GM21390 (cell line): Measurements from ENCODE around the gene OR10H5.
"Not testable (repeated sequence)": the region's sequence is repeated elsewhere in the genome, so short reads cannot be mapped to it uniquely, and the experiment has no call there.

Source experiments
- ATAC-seq: cut with Tn5 transposase; IDR thresholded peaks from one replicate; pipeline ENCODE4 v1.9.1; 2021; ENCODE audit not compliant: unreplicated experiment

Gene OR10H5, protein sequence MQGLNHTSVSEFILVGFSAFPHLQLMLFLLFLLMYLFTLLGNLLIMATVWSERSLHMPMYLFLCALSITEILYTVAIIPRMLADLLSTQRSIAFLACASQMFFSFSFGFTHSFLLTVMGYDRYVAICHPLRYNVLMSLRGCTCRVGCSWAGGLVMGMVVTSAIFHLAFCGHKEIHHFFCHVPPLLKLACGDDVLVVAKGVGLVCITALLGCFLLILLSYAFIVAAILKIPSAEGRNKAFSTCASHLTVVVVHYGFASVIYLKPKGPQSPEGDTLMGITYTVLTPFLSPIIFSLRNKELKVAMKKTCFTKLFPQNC

DNA sequence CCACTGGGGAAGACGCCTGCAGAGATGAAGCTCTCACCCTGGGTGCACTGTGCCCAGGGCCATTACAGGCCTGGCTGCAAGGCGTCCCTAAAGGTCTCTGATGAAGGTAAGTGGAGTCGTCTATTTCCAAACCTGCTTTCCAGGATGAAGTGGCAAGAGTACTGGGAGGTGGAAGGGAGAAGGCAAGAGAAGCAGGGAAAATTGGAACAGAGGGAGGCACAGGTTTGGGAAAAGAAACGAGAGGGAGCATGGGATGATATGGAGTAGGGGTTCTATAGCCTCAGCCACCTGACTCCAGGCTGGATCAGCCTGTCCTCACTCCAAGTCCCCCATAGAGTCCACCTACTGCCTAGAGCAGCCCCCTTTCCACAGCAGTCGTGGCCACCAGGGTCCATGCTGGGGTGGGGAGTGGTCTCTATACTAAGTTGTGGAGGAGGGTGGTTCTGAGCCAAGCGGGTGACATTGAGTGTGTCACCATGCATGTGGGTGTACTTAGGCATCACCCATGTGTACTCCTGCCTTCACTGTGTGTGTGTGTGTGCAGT is at the start of gene OR10H5:
Gene OR10H5, plus strand, starts transcription at position 51 of the 545 bp plus-strand sequence. CDS start 6,388 bp downstream, outside the sequence.
- ATAC-seq: no peak

DNA sequence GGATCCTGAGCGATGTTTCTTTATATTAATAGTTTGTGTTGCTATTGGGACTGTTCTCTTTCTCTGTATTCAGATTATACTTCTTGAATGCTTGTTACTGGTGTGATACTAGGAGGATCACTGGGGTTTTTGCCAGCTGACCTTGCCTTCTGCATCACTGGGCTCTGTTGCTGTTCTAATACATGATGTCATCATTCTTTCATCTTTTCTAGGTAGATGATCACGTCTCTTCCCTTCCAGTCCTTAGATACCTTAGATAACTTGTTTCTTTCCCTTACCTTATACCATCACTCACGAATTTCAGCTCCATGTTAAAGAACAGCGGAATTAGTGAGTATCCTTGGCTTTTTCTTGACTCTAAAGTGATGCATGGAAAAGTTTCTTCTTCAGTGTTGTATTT is 49.7 kb upstream of the OR10H5 start, which contains the start of gene OR10H3:
Gene OR10H3, plus strand, starts transcription at position 264 of the 400 bp plus-strand sequence. CDS start 3,408 bp downstream, outside the sequence.
- no peak for ATAC-seq

DNA sequence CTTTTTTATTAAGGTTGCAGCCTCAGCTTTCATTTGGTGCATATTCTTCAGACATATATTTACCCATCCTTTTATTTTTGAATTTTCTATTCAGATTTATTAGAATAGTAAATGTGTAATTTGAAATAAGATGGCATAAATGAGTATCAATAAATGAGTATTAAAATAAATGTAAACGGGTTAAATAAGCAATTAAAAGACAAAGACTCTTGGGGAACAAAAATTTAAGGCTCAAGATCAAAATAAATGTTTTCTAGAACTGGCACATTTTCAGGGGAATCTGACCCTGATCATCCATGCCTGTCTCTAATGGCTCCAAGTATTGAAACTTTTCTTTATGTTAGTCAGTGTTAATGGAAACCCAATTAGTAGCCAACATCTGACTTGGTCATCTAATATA is 46.7 kb upstream of the OR10H5 start:
- ATAC-seq: no peak

DNA sequence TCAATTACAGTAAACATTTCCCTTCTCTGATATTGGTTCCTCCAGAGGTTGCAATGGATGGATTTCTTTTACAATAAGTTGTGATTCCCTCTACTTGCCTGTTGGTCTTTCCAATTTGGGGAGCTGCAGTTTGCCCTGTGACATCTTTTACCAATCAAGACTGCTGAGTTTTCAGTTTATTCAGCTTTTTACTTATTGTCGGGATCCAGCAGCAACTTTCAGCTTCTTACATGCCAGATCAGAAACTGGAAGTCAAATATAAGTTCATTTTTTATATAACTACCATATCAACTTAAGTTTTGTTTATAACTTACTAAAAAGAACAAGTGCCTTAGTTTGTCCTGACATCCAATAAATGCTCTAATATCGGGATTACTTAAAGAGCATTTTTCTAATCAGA is 39.2 kb upstream of the OR10H5 start:
- ATAC-seq: no peak

DNA sequence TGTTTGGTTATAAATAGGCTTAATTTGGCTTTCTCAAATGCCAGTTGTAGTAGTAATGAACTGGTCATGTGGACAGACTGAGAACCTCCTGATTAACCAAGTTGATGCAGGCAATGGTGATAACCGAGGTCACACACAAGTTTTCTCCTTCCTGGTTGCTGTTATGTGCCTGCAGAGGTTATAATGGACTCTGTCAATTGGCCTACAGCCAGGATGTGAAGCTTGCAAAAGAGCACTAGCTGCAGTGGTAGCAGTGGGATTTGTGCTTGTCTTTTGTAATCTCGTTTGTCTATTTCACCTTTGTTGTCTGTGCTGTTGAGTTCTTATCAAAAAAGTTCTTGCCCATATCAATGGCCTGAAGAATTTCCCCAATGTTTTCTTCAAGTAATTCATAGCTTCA is 29.1 kb upstream of the OR10H5 start:
- ATAC-seq: no peak

DNA sequence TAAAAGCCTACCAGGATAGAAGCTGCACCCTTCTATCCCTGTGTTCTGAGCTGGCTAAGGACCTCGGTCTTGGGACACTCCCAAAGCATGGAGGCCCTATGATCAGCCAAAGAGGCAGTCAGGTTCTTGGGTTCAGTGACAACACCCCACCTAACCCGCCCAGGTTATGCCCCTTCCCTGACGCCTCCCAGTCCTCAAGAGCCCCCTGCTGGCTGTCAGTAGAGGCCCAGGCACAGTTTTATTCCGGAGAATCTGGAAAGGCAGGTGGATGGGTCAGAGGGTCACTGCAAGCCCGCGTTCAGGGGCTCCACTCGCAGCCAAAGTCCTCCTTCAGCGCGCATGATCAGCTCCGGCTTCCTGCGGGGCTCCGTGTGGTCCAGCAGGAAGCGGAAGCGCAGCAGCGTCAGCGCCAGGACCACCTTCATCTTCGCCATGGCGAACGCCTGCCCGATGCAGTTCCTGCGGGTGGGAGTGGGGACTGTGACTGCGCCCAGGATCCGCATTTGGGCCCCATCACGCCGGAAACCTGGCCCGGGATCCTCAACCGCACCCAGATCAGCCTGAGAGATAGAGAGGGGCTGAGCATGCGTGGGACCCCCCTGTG is 27.4 kb upstream of the OR10H5 start:
- no peak for ATAC-seq

DNA sequence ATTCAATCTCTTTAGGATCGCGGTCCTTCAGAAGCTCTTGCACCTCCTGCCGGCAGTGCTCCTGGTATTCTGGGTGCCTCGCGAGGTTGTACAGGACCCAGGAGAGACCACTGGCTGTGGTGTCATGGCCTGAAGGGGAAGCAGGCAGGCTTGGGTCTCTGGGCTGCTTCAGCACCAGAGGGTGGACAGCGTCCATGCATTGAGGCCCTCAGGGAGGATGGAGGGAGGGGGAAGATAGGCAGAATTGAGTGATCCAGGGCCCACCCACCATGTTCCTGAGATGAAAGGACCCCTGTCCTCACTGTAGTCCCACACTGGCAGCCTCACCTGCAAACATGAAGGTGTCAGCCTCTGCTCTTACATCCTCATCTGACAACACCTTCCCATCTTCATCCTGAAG is 17.9 kb upstream of the OR10H5 start:
- ATAC-seq: no peak

DNA sequence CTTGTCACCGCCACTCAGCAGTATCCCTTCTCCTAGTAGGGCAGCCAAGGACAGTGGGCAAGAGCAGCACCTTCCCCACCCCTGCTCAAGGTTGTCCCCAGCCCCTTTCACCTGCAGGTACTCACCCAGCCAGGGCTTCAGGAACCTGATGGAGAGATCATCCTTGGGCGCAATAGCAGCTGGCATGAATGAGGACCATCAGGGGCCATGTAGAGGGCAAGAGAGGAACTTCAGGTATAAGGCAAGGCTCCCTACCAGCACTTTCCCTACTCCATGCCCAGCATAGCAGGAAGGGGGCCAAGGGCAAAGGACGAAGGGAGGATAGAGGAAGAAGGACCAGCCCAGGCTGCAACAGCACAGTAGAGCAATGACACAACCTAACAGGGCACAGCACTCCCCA is 13.3 kb upstream of the OR10H5 start:
- ATAC-seq: not testable (repeated sequence)

DNA sequence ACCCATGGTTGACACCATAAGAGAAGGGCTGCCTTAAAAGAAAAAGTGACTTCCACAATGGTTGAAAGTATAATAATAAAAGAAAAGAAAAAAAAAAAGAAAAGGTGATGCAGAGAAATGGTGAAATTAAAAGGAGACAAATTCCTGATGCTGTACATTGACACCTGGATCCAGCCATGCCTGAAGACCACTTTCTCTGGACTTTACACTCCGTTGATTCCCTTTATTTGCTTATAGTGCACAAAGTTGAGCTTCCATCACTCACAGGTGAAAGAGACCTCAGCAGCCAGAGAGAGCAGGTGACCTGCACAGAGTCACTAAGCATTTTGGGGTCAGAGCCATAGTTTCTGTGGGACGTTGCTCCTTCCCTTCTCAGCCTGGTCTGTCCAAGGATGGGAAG is 12.2 kb upstream of the OR10H5 start:
- ATAC-seq: no peak

DNA sequence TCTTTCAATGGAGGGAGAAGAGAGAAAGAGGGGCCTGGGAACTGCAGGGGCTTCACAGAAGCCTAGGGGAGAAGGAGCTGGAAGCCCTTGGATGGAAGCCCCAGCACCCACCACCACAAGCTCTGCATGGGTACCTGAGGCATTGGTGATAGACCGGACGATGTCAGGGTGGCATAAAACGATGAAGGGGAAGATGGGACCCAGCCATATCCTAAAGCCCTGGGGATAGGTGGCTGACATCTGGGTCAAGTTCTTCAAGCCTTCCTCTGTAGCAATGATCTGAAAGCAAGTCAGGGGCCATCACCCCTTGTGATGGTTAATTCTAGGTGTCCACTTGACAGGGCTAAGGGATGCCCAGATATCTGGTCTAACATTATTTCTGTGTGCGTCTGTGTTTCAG is 11.2 kb upstream of the OR10H5 start:
- no peak for ATAC-seq

DNA sequence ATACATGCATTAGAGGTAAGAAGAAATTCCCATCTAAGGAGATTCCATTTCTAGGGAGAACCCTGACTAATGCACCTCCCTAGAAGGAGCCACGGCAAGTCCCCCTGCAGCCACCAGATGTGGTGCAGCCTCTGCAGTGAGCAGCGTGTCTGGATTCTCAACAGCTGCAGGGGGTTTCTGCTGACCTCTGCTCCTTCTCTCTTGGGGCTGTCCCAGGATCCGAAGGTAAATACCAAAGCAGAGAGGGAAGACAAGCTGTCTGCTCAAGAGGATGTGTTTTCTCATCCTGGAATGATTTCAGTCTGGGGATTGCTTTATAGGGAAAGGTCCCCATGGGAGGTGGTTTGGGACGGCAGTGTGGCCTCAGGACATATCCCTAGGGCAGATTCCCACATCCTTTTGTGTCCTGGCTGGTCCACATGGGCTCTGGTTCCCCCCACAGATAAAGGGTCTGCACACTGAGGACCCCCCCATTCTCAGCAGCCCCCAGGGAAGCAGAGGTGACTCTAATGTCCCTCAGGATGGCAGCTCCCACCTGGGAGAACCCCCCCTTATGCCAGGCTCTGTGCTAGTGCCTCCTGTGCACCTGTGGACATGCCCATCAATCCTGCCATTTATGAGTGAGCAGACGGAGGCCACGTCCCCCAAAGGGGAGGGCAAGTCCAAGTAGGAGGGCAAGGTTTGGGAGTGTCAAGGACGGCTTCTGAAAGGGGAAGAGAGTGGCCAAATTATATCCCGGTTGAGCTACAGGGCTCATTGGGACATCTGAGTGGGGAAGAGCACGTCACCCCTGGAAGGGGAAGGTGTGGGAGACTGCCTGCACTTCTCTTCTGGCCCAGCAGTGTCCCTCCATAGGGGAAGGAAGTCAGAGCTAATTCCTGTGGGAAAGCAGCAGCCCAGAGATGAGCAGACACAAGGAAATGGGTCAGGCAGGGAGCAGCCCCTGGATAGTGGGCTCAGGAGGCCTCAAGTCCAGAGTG is 10.2 kb upstream of the OR10H5 start:
- ATAC-seq: no peak

DNA sequence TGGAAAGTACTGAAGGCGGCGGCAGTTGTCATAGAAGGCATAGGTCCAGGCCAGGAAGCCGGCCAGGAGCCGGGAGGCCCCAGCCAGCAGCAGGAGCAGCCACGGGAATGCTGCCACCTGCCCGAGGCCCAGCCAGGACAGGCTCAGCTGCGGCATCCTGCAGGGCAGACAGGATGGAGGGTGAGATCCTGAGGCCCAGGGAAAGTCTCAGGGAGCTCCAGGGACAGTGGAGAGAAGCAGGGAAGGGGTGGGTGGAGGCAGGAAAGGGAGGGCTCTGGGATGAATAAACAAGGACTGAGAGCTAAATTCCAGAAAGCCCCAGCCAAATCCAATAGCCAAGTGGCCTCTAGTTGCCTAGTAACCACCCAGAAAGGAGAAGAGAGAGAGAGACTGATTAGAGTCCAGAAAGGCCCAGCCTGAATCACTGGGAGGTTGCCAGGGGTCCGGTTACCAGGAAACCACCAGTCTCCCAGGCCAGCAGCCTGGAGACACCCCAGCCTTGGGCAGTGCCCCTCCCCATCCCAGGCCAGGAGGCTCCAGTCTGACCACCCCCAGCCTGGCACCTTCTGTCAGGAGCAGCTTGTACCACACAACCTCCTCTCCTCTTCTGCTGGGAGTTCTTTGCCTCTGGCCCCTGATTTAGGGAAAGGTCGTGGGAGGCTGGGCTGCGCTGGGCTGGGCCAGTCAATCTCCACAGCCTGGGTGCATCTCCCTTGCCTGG is 7.5 kb upstream of the OR10H5 start:
- ATAC-seq: no peak

DNA sequence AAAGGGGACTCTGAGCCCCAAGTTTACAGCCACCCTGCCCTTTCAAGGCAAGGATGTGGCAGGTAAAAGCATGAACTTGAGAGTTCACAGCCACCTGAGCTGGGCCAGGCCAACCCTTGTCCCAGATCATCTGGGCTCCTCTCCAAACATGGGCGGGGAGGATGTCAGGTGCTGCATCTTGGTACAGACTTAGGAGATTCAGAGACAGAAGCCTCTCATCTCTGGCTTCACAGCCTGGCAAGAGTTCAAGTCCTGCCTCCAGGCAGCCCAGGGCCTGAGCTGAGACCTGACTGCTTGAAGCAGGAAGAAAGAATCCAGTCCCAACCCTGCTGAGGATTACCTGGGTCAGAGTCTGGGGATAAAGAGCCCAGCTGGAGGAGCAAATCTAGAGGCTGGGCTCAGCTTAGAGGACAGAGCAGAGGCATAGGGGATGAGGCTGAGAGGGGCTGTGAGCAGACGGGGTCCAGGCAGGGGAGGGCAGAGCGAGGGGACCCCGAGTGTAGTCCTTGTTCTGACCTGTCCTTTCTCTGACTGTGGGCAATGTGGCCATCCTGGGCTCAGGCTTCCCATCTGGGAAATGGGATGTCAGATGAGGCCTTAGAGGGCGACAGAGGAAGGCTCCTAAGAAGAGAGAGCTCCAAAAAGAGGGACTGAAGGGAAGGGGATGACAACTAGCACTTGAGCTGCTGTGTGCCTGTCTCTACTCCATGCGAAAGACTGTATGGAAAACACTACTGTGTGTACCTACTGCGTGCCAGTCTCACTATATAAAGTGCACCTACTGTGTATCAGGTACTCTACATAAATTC is 6.6 kb upstream of the OR10H5 start:
- no peak for ATAC-seq

DNA sequence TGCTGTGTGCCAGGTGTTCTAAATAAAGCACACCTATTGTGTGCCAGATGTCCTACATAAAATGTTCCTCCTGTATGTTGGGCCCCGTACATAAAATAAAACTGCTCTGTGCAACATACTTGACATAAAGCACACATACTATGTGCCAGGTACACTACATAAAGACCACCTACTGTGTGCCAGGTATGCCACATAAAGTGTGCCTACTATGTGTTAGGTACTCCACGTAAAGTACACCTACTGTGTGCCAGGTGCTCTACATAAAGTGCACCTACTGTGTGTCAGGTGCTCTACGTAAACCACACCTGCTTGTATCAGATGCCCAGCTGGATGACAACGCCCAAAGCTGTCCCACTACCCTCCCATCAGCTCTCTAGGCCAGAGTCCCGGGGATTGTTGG is 5.8 kb upstream of the OR10H5 start:
- ATAC-seq: no peak

DNA sequence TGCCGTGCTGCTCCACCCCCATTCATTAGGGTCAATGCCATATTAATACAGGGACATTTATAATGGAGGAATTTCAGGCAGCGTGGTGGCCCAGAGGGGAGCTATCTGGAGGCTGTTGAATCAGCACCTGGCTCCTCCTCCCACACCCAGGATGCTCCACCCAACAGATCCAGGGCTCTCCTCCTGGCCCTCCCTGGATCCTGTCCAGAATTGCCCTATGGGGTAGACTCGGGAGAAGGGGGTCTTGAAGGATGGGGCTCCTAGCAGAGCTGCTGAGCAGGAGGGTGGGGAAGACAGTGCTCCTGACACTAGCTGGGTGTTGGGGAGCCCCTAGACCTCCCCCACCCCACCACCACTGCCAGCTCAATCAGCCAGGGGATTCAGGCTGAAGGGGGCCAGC is 5.2 kb upstream of the OR10H5 start:
- no peak for ATAC-seq

DNA sequence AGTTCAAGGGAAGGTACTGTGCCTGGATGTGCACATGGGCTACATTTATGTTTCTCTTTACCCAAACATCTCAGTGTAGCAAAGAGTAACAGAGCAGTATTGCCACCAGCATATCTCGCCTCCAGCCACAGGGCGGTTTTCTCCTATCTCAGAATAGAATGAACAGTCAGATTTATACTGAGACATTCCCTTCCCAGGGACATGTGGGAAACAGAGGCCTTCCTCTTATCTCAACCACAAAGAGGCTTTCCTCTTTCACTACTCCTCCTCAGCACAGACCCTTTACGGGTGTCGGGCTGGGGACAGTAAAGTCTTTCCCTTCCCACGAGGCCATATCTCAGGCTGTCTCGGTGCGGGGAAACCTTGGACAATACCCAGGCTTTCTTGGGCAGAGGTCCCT is 4.6 kb upstream of the OR10H5 start:
- ATAC-seq: not testable (repeated sequence)

DNA sequence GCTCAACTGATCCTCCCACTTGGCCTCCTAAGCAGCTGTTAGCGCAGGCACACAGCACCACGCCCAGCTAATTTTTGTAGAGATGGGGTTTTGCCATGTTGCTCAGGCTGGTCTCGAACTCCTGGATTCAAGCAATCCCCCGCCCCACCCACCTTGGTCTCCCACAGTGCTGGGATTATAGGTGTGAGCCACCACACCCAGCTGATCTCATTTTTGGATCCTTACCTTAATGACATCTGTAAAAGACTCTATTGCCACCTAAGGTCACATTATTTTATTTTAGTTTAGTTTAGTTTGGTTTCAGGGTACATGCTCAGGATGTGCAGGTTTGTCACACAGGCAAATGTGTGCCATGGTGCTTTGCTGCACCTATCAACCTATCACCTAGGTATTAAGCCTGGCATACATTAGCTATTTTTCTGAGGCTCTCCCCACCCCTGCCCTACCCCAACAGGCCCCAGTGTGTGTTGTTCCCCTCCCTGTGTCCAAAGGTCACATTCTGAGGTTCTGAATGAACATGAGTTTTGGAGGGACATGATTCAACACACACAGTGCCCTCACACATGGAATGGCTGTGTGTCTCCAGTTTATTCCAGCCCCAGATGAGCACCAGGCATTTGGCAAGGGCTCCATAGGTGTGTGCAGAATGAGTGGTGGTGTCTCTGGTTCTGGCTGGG is 1.3 kb downstream of the OR10H5 start:
- ATAC-seq: no peak

DNA sequence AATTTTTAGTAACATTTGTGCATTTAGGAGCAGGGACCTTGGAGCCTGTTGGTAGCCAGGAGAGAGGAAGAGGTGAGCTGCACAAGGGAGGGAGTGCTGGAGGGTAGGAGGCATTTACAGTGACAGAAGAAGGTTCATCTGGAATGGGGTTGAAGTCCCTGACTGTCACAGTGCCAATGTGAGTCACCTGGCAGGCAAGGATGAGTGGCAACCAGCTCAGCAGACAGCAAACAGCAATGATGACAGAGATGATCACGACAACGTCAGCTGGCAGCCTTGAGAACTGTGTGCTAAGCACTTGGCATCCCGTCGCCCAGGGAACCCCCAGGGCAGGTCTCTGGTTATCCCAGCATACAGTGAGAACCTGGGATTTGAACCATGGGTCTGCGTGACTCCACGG is 2.6 kb downstream of the OR10H5 start:
- no peak for ATAC-seq

DNA sequence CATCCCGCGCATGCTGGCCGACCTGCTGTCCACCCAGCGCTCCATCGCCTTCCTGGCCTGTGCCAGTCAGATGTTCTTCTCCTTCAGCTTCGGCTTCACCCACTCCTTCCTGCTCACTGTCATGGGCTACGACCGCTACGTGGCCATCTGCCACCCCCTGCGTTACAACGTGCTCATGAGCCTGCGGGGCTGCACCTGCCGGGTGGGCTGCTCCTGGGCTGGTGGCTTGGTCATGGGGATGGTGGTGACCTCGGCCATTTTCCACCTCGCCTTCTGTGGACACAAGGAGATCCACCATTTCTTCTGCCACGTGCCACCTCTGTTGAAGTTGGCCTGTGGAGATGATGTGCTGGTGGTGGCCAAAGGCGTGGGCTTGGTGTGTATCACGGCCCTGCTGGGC is 6.8 kb downstream of the OR10H5 start:
- ATAC-seq: not testable (repeated sequence)
